Measurements from ENCODE around the gene GGA2. TPM values are rescaled to one million over a fixed set of nuclear protein-coding genes. Genes with fewer than 3 reads are reported as not detected.
"Not testable (repeated sequence)": the region's sequence is repeated elsewhere in the genome, so short reads cannot be mapped to it uniquely, and the experiment has no call there.

The GGA2 gene
- total and polyA plus RNA-seq, 7 donors: 13.2 to 55.7 (median 29.6) TPM

- H3K36me3 ChIP-seq: peaks cover 58 to 99% (median 71%) of the 10 kb centered on the region in 4 donors
Observed at GRCh38 chr16:23485841-23486240, 24.5 kb downstream of the GGA2 start.

DNA sequence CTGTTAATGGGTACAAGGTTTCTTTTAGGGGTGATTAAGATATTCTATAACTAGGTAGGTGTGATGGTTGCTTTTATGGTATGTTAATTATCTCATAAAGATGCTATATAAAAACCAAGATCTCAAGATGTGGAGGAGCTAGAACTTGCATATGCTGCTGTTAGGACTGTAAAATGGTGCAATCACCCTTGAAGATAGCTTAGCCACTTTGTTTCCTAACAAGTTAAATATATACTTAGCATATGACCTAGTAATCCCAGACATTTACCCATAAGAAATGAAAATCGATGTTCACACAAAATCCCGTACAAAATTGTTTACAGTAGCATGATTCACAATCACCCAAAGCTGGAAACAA lies 25.1 kb downstream of the GGA2 start:
- intact Hi-C loops (cut with DNase I): no loop called here

More at GRCh38 chr16:23485841-23486240, 24.5 kb downstream of the GGA2 start:
- H3K27ac ChIP-seq: no peak overlapping the region
- no peak overlapping the region for H3K4me3 ChIP-seq
- DNase-seq: no peak
- no peak for TF ChIP-seq EP300 (IDR thresholded peaks at IDR 0.05)
- TF ChIP-seq, protein P1, sequence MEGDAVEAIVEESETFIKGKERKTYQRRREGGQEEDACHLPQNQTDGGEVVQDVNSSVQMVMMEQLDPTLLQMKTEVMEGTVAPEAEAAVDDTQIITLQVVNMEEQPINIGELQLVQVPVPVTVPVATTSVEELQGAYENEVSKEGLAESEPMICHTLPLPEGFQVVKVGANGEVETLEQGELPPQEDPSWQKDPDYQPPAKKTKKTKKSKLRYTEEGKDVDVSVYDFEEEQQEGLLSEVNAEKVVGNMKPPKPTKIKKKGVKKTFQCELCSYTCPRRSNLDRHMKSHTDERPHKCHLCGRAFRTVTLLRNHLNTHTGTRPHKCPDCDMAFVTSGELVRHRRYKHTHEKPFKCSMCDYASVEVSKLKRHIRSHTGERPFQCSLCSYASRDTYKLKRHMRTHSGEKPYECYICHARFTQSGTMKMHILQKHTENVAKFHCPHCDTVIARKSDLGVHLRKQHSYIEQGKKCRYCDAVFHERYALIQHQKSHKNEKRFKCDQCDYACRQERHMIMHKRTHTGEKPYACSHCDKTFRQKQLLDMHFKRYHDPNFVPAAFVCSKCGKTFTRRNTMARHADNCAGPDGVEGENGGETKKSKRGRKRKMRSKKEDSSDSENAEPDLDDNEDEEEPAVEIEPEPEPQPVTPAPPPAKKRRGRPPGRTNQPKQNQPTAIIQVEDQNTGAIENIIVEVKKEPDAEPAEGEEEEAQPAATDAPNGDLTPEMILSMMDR (IDR thresholded peaks at IDR 0.05): no peak
- no peak for TF ChIP-seq POLR2A (IDR thresholded peaks at IDR 0.05)
- TF ChIP-seq POLR2AphosphoS5 (IDR thresholded peaks at IDR 0.05): no peak
- H3K9me3 ChIP-seq: no peaks in the 10 kb centered on the region
- intact Hi-C loops (cut with DNase I): no loop called here
- H3K27me3 ChIP-seq: no peaks in the 10 kb centered on the region
- WGBS, 2 donors: 96% methylated on average over 8 of the region's 8 CpGs
- H3K4me1 ChIP-seq: no peaks in the 10 kb centered on the region

GRCh38 chr16:23484510-23485256 lies 25.6 kb downstream of the GGA2 start:
- Histone ChIP-seq H3K36me3 (peaks cover 60 to 99% (median 76%) of the 10 kb centered on the region in 4 donors), H3K27ac (no peak overlapping the region), H3K9me3 (no peaks in the 10 kb centered on the region), H3K4me1 (no peaks in the 10 kb centered on the region), H3K4me3 (no peak overlapping the region), H3K27me3 (no peaks in the 10 kb centered on the region)
- WGBS, 2 donors: 84 to 90% methylated on average over 8 of the region's 8 CpGs
- DNase-seq: no peak
- TF ChIP-seq POLR2AphosphoS5 (IDR thresholded peaks at IDR 0.05) (no peak), POLR2A (IDR thresholded peaks at IDR 0.05) (no peak), EP300 (IDR thresholded peaks at IDR 0.05) (no peak)
- TF ChIP-seq, protein P1 (IDR thresholded peaks at IDR 0.05): no peak
- intact Hi-C loops (cut with DNase I): no loop called here

More for the DNA sequence above, 25.1 kb downstream of the GGA2 start:
- 19 to 72% methylated on average over 2 of the region's 2 CpGs for WGBS, 2 donors
- no peak for TF ChIP-seq POLR2A (IDR thresholded peaks at IDR 0.05)
- TF ChIP-seq EP300 (IDR thresholded peaks at IDR 0.05): no peak
- TF ChIP-seq, protein P1 (IDR thresholded peaks at IDR 0.05): no peak
- TF ChIP-seq POLR2AphosphoS5 (IDR thresholded peaks at IDR 0.05): no peak
- H3K4me3 ChIP-seq: no peak overlapping the region
- no peaks in the 10 kb centered on the region for H3K9me3 ChIP-seq
- DNase-seq: no peak
- no peaks in the 10 kb centered on the region for H3K27me3 ChIP-seq
- no peak overlapping the region for H3K27ac ChIP-seq
- H3K4me1 ChIP-seq: no peaks in the 10 kb centered on the region
- peaks cover 60 to 99% (median 73%) of the 10 kb centered on the region in 4 donors for H3K36me3 ChIP-seq

GRCh38 chr16:23483492-23483891 lies 26.8 kb downstream of the GGA2 start:
- intact Hi-C loops (cut with DNase I); DNase-seq; H3K9me3 ChIP-seq; H3K27me3 ChIP-seq; H3K4me1 ChIP-seq; H3K27ac ChIP-seq; H3K4me3 ChIP-seq: not testable (repeated sequence)
- 94 to 95% methylated on average over 8 of the region's 8 CpGs for WGBS, 2 donors
- peaks cover 60 to 99% (median 75%) of the 10 kb centered on the region in 4 donors for H3K36me3 ChIP-seq

DNA sequence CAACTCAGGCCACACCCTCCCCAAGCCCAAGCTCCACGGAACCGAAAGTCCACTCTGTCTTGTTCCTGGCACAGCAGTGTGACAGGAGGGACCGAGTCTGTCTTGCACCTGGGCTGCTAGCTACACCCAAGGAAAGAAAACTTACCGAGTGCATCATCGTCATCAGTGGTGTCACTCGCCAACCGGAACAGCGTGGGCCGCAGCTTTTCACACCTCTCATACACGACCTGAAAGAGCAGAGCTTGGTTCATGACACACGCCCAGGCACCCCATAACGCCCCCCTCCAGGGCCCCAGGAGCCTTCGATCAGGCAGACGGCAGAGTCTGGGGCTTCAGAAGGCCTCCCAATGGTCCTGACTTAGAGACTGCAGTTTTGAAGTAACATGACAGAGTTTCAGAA lies 27.5 kb downstream of the GGA2 start:
- Histone ChIP-seq H3K4me1 (no peaks in the 10 kb centered on the region), H3K9me3 (no peaks in the 10 kb centered on the region), H3K4me3 (no peak overlapping the region), H3K36me3 (peaks cover 58 to 99% (median 72%) of the 10 kb centered on the region in 4 donors), H3K27ac (no peak overlapping the region), H3K27me3 (no peaks in the 10 kb centered on the region)
- 91 to 94% methylated on average over 14 of the region's 14 CpGs for WGBS, 2 donors
- intact Hi-C loops (cut with DNase I): no loop called here
- no peak for DNase-seq
- TF ChIP-seq POLR2A (IDR thresholded peaks at IDR 0.05) (no peak), POLR2AphosphoS5 (IDR thresholded peaks at IDR 0.05) (no peak), EP300 (IDR thresholded peaks at IDR 0.05) (no peak)
- TF ChIP-seq, protein P1 (IDR thresholded peaks at IDR 0.05): no peak

Measured in sigmoid colon (tissue), 7 donors.